Panc1 (cell line): ENCODE results near the gene NR6A1. TPM values are rescaled to one million over a fixed set of nuclear protein-coding genes. Genes with fewer than 3 reads are reported as not detected.

Experiments used
- ATAC-seq: fragments of 200-7000 bp; cut with Tn5 transposase; 2 replicates; pipeline ENCODE4 v1.9.1; 2020; ENCODE audit warnings: mild to moderate bottlenecking, moderate library complexity
- BruUV-seq: library from RNA; stranded (reverse); fragments of 400-500 nt; replicated peaks from 2 replicates; lab custom pipeline; 2021; lab: Mats Ljungman, UMichigan
- CTCF ChIA-PET: fragments of 300-600 bp; sonication (Branson Sonifier 250); formaldehyde crosslinking; loops from one replicate; lab custom pipeline; 2022; ENCODE audit warnings: antibody characterized with exemption; lab: Charles Lee
- POLR2A ChIA-PET: fragments of 300-600 bp; sonication (Branson Sonifier 250); formaldehyde crosslinking; loops from one replicate; lab custom pipeline; 2022; ENCODE audit warnings: antibody characterized with exemption; lab: Charles Lee
- DNase-seq: peaks from one replicate; pipeline ENCODE4 v3.0.0-alpha.2; 2010; ENCODE audit warnings: low read depth, low spot score
- H3K27ac ChIP-seq: 2 replicates; pipeline ENCODE4 v1.5.1; 2011; ENCODE audit warnings: mild to moderate bottlenecking, low read length, inconsistent platforms
- H3K27me3 ChIP-seq: fragments of 200-500 bp; sonication (Bioruptor generic); 2 replicates; pipeline ENCODE4 v1.6.0; 2014; ENCODE audit warnings: low read length, inconsistent platforms; ENCODE audit not compliant: control insufficient read depth, insufficient read depth
- H3K36me3 ChIP-seq: fragments of 200-500 bp; sonication (Bioruptor generic); 2 replicates; pipeline ENCODE4 v1.5.1; 2014; ENCODE audit warnings: inconsistent platforms, mild to moderate bottlenecking, low read length, moderate library complexity; ENCODE audit not compliant: control insufficient read depth, insufficient read depth
- H3K4me1 ChIP-seq: 2 replicates; pipeline ENCODE4 v1.5.1; 2011; ENCODE audit warnings: inconsistent platforms, mild to moderate bottlenecking, low read length, moderate library complexity; ENCODE audit not compliant: control insufficient read depth, insufficient read depth
- H3K4me3 ChIP-seq, 2 experiments: 2 replicates each; pipeline ENCODE4 v1.5.1; 2011 to 2012; ENCODE audit warnings: low read depth in 2 of 2, low read length in 2 of 2, mild to moderate bottlenecking in 2 of 2, inconsistent platforms in 1 of 2, moderate library complexity in 1 of 2
- H3K9me3 ChIP-seq: fragments of 200-500 bp; sonication (Bioruptor generic); 2 replicates; pipeline ENCODE4 v1.5.1; 2014; ENCODE audit warnings: low read depth, mild to moderate bottlenecking, inconsistent platforms, low read length, moderate library complexity; ENCODE audit not compliant: control insufficient read depth, insufficient read depth
- POLR2AphosphoS5 ChIP-seq: IDR thresholded peaks from 2 replicates; pipeline ENCODE4 v1.6.1; 2012; ENCODE audit warnings: mild to moderate bottlenecking, low read depth, low read length, moderate library complexity
- SIN3A ChIP-seq: IDR thresholded peaks from 2 replicates; pipeline ENCODE4 v1.6.1; 2012; ENCODE audit warnings: low read depth, mild to moderate bottlenecking, low read length, moderate library complexity, borderline replicate concordance; ENCODE audit not compliant: insufficient read depth
- TCF7L2 ChIP-seq: IDR thresholded peaks from 2 replicates; pipeline ENCODE4 v1.6.1; 2011; ENCODE audit warnings: mild to moderate bottlenecking, low read depth, low read length, inconsistent platforms
- in situ Hi-C: cut with HindIII; loops from 2 replicates; pipeline ENCODE4 v1.10.0; 2016; ENCODE audit warnings: low sequenced_read_pairs, low pct_unique_long_range_greater_than_20kb
- intact Hi-C: fragments of 100-400 bp; cut with micrococcal nuclease; formaldehyde crosslinking; loops from one replicate; pipeline ENCODE4 v1.10.0; 2022; ENCODE audit not compliant: unreplicated experiment
- total RNA-seq: library from RNA; stranded (reverse); gene quantifications from one replicate; pipeline ENCODE4 v1.2.1, GENCODE V29; 2021; ENCODE audit not compliant: unreplicated experiment
- TF ChIP-seq, protein P1 (sequence below): fragments of 450-650 bp; IDR thresholded peaks from 2 replicates; pipeline ENCODE4 v1.5.1; 2017; ENCODE audit warnings: mild to moderate bottlenecking
- TF ChIP-seq, protein P2 (sequence below), 2 experiments: IDR thresholded peaks; 2 replicates each; pipeline ENCODE4 v1.6.1; 2011 to 2012; ENCODE audit warnings: low read depth in 2 of 2, control low read depth in 1 of 2, low read length in 1 of 2, mild to moderate bottlenecking in 1 of 2, moderate library complexity in 1 of 2; ENCODE audit not compliant: insufficient read depth in 1 of 2

NR6A1 gene
- total RNA-seq, 1 experiment from 2014 or later = 7.6 TPM

DNA sequence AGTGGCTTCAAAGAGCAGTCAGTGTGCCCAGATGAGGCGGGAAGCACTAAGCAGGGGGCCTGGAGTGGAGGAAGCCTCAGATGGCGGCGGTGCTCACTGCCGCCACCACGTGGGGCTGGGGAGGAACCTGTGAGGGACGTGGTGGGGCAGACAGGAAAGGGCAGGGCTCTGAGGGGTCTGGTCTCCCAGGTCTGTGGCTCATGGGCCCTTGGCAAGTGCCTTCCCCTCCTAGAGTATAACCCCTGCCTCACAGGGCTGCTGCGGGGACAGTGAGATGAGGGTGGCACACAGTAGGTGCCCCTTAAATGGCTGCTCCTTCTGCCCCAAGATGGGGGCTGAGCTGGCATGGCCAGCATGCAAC is 290.5 kb downstream of the NR6A1 start:
- BruUV-seq = no TSS peak
- no peak overlapping the region for H3K27ac ChIP-seq
- no peak overlapping the region for H3K4me3 ChIP-seq
- TF ChIP-seq POLR2AphosphoS5 (no peak), SIN3A (no peak), TCF7L2 (no peak)
- TF ChIP-seq, protein P1, sequence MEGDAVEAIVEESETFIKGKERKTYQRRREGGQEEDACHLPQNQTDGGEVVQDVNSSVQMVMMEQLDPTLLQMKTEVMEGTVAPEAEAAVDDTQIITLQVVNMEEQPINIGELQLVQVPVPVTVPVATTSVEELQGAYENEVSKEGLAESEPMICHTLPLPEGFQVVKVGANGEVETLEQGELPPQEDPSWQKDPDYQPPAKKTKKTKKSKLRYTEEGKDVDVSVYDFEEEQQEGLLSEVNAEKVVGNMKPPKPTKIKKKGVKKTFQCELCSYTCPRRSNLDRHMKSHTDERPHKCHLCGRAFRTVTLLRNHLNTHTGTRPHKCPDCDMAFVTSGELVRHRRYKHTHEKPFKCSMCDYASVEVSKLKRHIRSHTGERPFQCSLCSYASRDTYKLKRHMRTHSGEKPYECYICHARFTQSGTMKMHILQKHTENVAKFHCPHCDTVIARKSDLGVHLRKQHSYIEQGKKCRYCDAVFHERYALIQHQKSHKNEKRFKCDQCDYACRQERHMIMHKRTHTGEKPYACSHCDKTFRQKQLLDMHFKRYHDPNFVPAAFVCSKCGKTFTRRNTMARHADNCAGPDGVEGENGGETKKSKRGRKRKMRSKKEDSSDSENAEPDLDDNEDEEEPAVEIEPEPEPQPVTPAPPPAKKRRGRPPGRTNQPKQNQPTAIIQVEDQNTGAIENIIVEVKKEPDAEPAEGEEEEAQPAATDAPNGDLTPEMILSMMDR = peak; percentile 84
- intact Hi-C loops = no loop called here
- no peaks in the 10 kb centered on the region for H3K36me3 ChIP-seq
- ATAC-seq (peak; percentile 76), DNase-seq (no peak)
- POLR2A ChIA-PET = interaction anchor here (0.5 kb wide), 1 partner anchor 11 kb away, joined by 4 read pairs; no protein-coding TSS in a partner anchor
- H3K9me3 ChIP-seq = no peaks in the 10 kb centered on the region
- CTCF ChIA-PET = interaction anchor here (0.6 to 0.8 kb wide), 2 partner anchors 56 to 319 kb away, joined by 3 read pairs; no protein-coding TSS in a partner anchor
- in situ Hi-C loops = no loop called here
- H3K4me1 ChIP-seq = peaks cover 8% of the 10 kb centered on the region; the same call in 1 of the 2 replicates
- H3K27me3 ChIP-seq = no peaks in the 10 kb centered on the region

DNA sequence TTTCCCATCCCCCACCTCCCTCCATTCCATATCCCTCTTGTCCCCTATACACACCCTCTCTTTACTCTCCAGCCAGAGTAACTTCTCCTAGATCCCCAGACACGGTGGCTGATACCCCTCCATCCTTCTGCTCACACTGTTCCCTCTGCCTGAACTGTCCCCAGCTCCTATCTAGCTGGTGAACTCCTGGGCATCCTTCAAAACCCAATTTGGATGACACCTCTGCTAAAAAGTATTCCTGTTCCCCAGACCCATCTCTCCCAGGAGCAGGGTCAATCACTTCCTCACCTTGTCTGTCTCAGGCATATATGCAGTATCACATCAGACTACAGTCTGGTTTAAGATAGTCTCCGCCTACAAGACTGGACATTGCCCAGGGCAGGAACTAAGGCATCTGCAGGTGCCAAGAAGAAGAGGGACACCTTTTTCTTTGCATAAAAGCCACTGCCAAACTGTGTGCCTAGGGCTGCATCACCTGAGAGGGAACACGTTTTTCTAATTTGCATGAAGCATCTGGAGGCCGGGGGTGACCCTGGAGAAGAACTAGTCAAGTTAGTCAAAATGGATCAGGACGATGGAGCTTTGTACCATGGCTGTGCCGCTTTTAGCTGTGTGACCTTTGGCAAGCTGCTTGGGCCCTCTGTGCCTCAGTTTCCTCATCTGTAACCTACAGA is 291.0 kb downstream of the NR6A1 start:
- Histone ChIP-seq H3K9me3 (no peaks in the 10 kb centered on the region), H3K27me3 (no peaks in the 10 kb centered on the region), H3K4me3 (no peak overlapping the region), H3K27ac (no peak overlapping the region), H3K4me1 (peaks cover 8% of the 10 kb centered on the region; the same call in 1 of the 2 replicates), H3K36me3 (no peaks in the 10 kb centered on the region)
- DNase-seq (no peak), ATAC-seq (peak; percentile 28)
- ChIA-PET POLR2A (interaction anchor here (0.5 kb wide), 1 partner anchor 11 kb away, joined by 4 read pairs; no protein-coding TSS in a partner anchor), CTCF (interaction anchor here (0.6 to 0.8 kb wide), 2 partner anchors 57 to 319 kb away, joined by 3 read pairs; no protein-coding TSS in a partner anchor)
- TF ChIP-seq, protein P2, sequence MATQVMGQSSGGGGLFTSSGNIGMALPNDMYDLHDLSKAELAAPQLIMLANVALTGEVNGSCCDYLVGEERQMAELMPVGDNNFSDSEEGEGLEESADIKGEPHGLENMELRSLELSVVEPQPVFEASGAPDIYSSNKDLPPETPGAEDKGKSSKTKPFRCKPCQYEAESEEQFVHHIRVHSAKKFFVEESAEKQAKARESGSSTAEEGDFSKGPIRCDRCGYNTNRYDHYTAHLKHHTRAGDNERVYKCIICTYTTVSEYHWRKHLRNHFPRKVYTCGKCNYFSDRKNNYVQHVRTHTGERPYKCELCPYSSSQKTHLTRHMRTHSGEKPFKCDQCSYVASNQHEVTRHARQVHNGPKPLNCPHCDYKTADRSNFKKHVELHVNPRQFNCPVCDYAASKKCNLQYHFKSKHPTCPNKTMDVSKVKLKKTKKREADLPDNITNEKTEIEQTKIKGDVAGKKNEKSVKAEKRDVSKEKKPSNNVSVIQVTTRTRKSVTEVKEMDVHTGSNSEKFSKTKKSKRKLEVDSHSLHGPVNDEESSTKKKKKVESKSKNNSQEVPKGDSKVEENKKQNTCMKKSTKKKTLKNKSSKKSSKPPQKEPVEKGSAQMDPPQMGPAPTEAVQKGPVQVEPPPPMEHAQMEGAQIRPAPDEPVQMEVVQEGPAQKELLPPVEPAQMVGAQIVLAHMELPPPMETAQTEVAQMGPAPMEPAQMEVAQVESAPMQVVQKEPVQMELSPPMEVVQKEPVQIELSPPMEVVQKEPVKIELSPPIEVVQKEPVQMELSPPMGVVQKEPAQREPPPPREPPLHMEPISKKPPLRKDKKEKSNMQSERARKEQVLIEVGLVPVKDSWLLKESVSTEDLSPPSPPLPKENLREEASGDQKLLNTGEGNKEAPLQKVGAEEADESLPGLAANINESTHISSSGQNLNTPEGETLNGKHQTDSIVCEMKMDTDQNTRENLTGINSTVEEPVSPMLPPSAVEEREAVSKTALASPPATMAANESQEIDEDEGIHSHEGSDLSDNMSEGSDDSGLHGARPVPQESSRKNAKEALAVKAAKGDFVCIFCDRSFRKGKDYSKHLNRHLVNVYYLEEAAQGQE (IDR thresholded peaks at IDR 0.05; ENCODE audit: insufficient read depth in 1 of 2, low read depth in 2 of 2, low read length in 1 of 2) = no peak
- TF ChIP-seq SIN3A = no peak
- TF ChIP-seq, protein P1 = no peak
- no peak for TF ChIP-seq TCF7L2
- no peak for TF ChIP-seq POLR2AphosphoS5
- in situ Hi-C loops = no loop called here
- BruUV-seq = no TSS peak
- intact Hi-C loops = no loop called here
